Measurements from ENCODE around the gene C2CD4C. TPM values are rescaled to one million over a fixed set of nuclear protein-coding genes. Genes with fewer than 3 reads are reported as not detected.

Gene C2CD4C
- 0.15 TPM in 1 of 2 replicates, not detected in the other for total RNA-seq

GRCh38 chr19:408902-409515, at the start of gene C2CD4C:
Gene C2CD4C, minus strand, starts transcription at chr19:409147. Its CDS starts 786 bp downstream, at chr19:408361.

Other genes starting within 250 kb of the C2CD4C start
- gene PLPP2, start 117.7 kb downstream of the C2CD4C start, total RNA-seq: 14.6 and 18.6 TPM in 2 replicates
- 14.4 and 20.2 TPM in 2 replicates for gene MIER2, start 64.4 kb downstream of the C2CD4C start, total RNA-seq
- gene SHC2, start 51.9 kb upstream of the C2CD4C start, total RNA-seq: 0.30 and 0.34 TPM in 2 replicates
- gene MADCAM1, start 87.3 kb upstream of the C2CD4C start, total RNA-seq: 0.50 TPM in 1 of 2 replicates, not detected in the other
- gene TPGS1, start 98.3 kb upstream of the C2CD4C start, total RNA-seq: 32.8 and 33.3 TPM in 2 replicates
- gene CDC34, start 122.6 kb upstream of the C2CD4C start, total RNA-seq: 65.4 and 72.6 TPM in 2 replicates
- gene GZMM, start 134.9 kb upstream of the C2CD4C start, total RNA-seq: 0.30 TPM in 1 of 2 replicates, not detected in the other
- gene BSG, start 163.4 kb upstream of the C2CD4C start, total RNA-seq: 569 and 576 TPM in 2 replicates
- 0.17 and 0.30 TPM in 2 replicates for gene HCN2, start 180.7 kb upstream of the C2CD4C start, total RNA-seq
- 25.6 and 28.4 TPM in 2 replicates for gene POLRMT, start 224.4 kb upstream of the C2CD4C start, total RNA-seq
- 0.30 and 0.34 TPM in 2 replicates for gene FGF22, start 230.7 kb upstream of the C2CD4C start, total RNA-seq